ENCODE measurements around the gene PDE10A. TPM values are rescaled to one million over a fixed set of nuclear protein-coding genes. Genes with fewer than 3 reads are reported as not detected.

PDE10A gene
- total RNA-seq, 1 donor from 2014 or later, result 5.4 TPM

- H3K36me3 Mint-ChIP-seq (ENCODE audit: low read depth, unreplicated experiment), result peaks cover 5% of the 10 kb centered on the region
- DNase-seq (ENCODE audit: low read depth) (no peak), FAIRE-seq (no peak)
- TF ChIP-seq CTCF (IDR thresholded peaks at IDR 0.05; ENCODE audit: insufficient read depth, low read depth, low read length) (no peak), EZH2 (IDR thresholded peaks at IDR 0.05; ENCODE audit: insufficient read depth, low read length) (no peak)
- H3K4me1 ChIP-seq (ENCODE audit: insufficient read depth, low read length), result no peaks in the 10 kb centered on the region
- no peaks in the 10 kb centered on the region for H3K27me3 ChIP-seq (ENCODE audit: insufficient read depth, low read length)
- no peaks in the 10 kb centered on the region for H3K27me3 Mint-ChIP-seq (ENCODE audit: low read depth, unreplicated experiment)
- H3K9me3 ChIP-seq (ENCODE audit: insufficient read depth, low read depth, low read length), result no peaks in the 10 kb centered on the region
- H3K4me3 Mint-ChIP-seq (ENCODE audit: unreplicated experiment), result no peak overlapping the region
- H3K4me1 Mint-ChIP-seq (ENCODE audit: low read depth, unreplicated experiment), result no peaks in the 10 kb centered on the region
- no peak overlapping the region for H3K4me3 ChIP-seq (ENCODE audit: insufficient read depth, low read depth, low read length)
- no peaks in the 10 kb centered on the region for H4K20me1 ChIP-seq (ENCODE audit: insufficient read depth, low read length)
- H3K27ac Mint-ChIP-seq (ENCODE audit: unreplicated experiment), result no peak overlapping the region
- H3K4me2 ChIP-seq (ENCODE audit: low read length), result no peak overlapping the region
- no peaks in the 10 kb centered on the region for H3K79me2 ChIP-seq (ENCODE audit: insufficient read depth, low read length)
- no peak overlapping the region for H3K9ac ChIP-seq (ENCODE audit: low read length)
- H3K36me3 ChIP-seq (ENCODE audit: insufficient read depth, low read length), result no peaks in the 10 kb centered on the region
- no peak overlapping the region for H2AFZ ChIP-seq (ENCODE audit: low read depth, low read length)
- no peak overlapping the region for H3K27ac ChIP-seq (ENCODE audit: low read depth, low read length)
- peaks cover 6% of the 10 kb centered on the region for H3K9me3 Mint-ChIP-seq (ENCODE audit: unreplicated experiment)
Observed at GRCh38 chr6:165441181-165441580, 221.9 kb downstream of the PDE10A start.

GRCh38 chr6:165439928-165440554 lies 223.0 kb downstream of the PDE10A start:
- H3K9me3 ChIP-seq (ENCODE audit: insufficient read depth, low read depth, low read length), result no peaks in the 10 kb centered on the region
- peak; percentile 21 for DNase-seq (ENCODE audit: low read depth)
- H3K36me3 Mint-ChIP-seq (ENCODE audit: low read depth, unreplicated experiment), result peaks cover 5% of the 10 kb centered on the region
- peaks cover 6% of the 10 kb centered on the region for H3K9me3 Mint-ChIP-seq (ENCODE audit: unreplicated experiment)
- H3K9ac ChIP-seq (ENCODE audit: low read length), result no peak overlapping the region
- no peaks in the 10 kb centered on the region for H3K27me3 Mint-ChIP-seq (ENCODE audit: low read depth, unreplicated experiment)
- H3K27ac ChIP-seq (ENCODE audit: low read depth, low read length), result no peak overlapping the region
- TF ChIP-seq CTCF (IDR thresholded peaks at IDR 0.05; ENCODE audit: insufficient read depth, low read depth, low read length) (peak; percentile 52), EZH2 (IDR thresholded peaks at IDR 0.05; ENCODE audit: insufficient read depth, low read length) (no peak)
- no peaks in the 10 kb centered on the region for H4K20me1 ChIP-seq (ENCODE audit: insufficient read depth, low read length)
- no peaks in the 10 kb centered on the region for H3K79me2 ChIP-seq (ENCODE audit: insufficient read depth, low read length)
- no peak overlapping the region for H3K4me3 ChIP-seq (ENCODE audit: insufficient read depth, low read depth, low read length)
- FAIRE-seq, result no peak
- no peak overlapping the region for H2AFZ ChIP-seq (ENCODE audit: low read depth, low read length)
- H3K36me3 ChIP-seq (ENCODE audit: insufficient read depth, low read length), result no peaks in the 10 kb centered on the region
- no peaks in the 10 kb centered on the region for H3K4me1 Mint-ChIP-seq (ENCODE audit: low read depth, unreplicated experiment)
- H3K4me2 ChIP-seq (ENCODE audit: low read length), result no peak overlapping the region
- H3K27ac Mint-ChIP-seq (ENCODE audit: unreplicated experiment), result no peak overlapping the region
- H3K4me1 ChIP-seq (ENCODE audit: insufficient read depth, low read length), result no peaks in the 10 kb centered on the region
- no peaks in the 10 kb centered on the region for H3K27me3 ChIP-seq (ENCODE audit: insufficient read depth, low read length)
- H3K4me3 Mint-ChIP-seq (ENCODE audit: unreplicated experiment), result no peak overlapping the region

- H3K4me1 ChIP-seq (ENCODE audit: insufficient read depth, low read length), result no peaks in the 10 kb centered on the region
Observed at GRCh38 chr6:165426892-165427291, 236.1 kb downstream of the PDE10A start.

More at GRCh38 chr6:165426892-165427291, 236.1 kb downstream of the PDE10A start:
- H3K27ac Mint-ChIP-seq (ENCODE audit: unreplicated experiment), result no peak overlapping the region
- FAIRE-seq, result peak; percentile 32
- Histone ChIP-seq H3K36me3 (ENCODE audit: insufficient read depth, low read length) (no peaks in the 10 kb centered on the region), H3K9me3 (ENCODE audit: insufficient read depth, low read depth, low read length) (no peaks in the 10 kb centered on the region), H2AFZ (ENCODE audit: low read depth, low read length) (no peak overlapping the region), H3K9ac (ENCODE audit: low read length) (no peak overlapping the region), H3K4me3 (ENCODE audit: insufficient read depth, low read depth, low read length) (no peak overlapping the region), H3K27ac (ENCODE audit: low read depth, low read length) (no peak overlapping the region), H3K79me2 (ENCODE audit: insufficient read depth, low read length) (no peaks in the 10 kb centered on the region), H3K27me3 (ENCODE audit: insufficient read depth, low read length) (no peaks in the 10 kb centered on the region), H3K4me2 (ENCODE audit: low read length) (no peak overlapping the region), H4K20me1 (ENCODE audit: insufficient read depth, low read length) (no peaks in the 10 kb centered on the region)
- no peak overlapping the region for H3K4me3 Mint-ChIP-seq (ENCODE audit: unreplicated experiment)
- no peaks in the 10 kb centered on the region for H3K36me3 Mint-ChIP-seq (ENCODE audit: low read depth, unreplicated experiment)
- H3K4me1 Mint-ChIP-seq (ENCODE audit: low read depth, unreplicated experiment), result no peaks in the 10 kb centered on the region
- no peaks in the 10 kb centered on the region for H3K27me3 Mint-ChIP-seq (ENCODE audit: low read depth, unreplicated experiment)
- no peak for DNase-seq (ENCODE audit: low read depth)
- no peaks in the 10 kb centered on the region for H3K9me3 Mint-ChIP-seq (ENCODE audit: unreplicated experiment)
- TF ChIP-seq EZH2 (IDR thresholded peaks at IDR 0.05; ENCODE audit: insufficient read depth, low read length) (no peak), CTCF (IDR thresholded peaks at IDR 0.05; ENCODE audit: insufficient read depth, low read depth, low read length) (no peak)
